Brain microvascular endothelial cell (primary cell): ENCODE data around the gene EPC2.
"Not testable (repeated sequence)": the region's sequence is repeated elsewhere in the genome, so short reads cannot be mapped to it uniquely, and the experiment has no call there.

ENCODE experiments used
- DNase-seq: peaks from one replicate; pipeline ENCODE4 v3.0.0-alpha.2; 2020
- H3K27ac ChIP-seq: fragments of 250-450 bp; sonication (Bioruptor Pico); 2 replicates; pipeline ENCODE4 v1.5.1; 2020; ENCODE audit warnings: mild to moderate bottlenecking, moderate library complexity
- H3K27me3 ChIP-seq: fragments of 250-450 bp; sonication (Bioruptor Pico); replicated peaks from 2 replicates; pipeline ENCODE4 v1.5.1; 2020; ENCODE audit warnings: mild to moderate bottlenecking
- H3K36me3 ChIP-seq: fragments of 250-450 bp; sonication (Bioruptor Pico); replicated peaks from 2 replicates; pipeline ENCODE4 v1.5.1; 2020; ENCODE audit warnings: mild to moderate bottlenecking
- H3K4me3 ChIP-seq: 2 replicates; pipeline ENCODE4 v1.5.1; 2011; ENCODE audit warnings: low read depth, mild to moderate bottlenecking, control low read depth, low read length, moderate library complexity
- in situ Hi-C: cut with HindIII; loops from 2 replicates; pipeline ENCODE4 v1.10.0; 2017; ENCODE audit warnings: low sequenced_read_pairs, low pct_ligation_motif_present
- TF ChIP-seq, protein P1 (sequence below): IDR thresholded peaks from 2 replicates; pipeline ENCODE4 v1.5.1; 2011; ENCODE audit warnings: low read depth, mild to moderate bottlenecking, moderate library complexity, low read length, control low read depth, inconsistent platforms; ENCODE audit errors: missing control alignments

EPC2 gene

DNA sequence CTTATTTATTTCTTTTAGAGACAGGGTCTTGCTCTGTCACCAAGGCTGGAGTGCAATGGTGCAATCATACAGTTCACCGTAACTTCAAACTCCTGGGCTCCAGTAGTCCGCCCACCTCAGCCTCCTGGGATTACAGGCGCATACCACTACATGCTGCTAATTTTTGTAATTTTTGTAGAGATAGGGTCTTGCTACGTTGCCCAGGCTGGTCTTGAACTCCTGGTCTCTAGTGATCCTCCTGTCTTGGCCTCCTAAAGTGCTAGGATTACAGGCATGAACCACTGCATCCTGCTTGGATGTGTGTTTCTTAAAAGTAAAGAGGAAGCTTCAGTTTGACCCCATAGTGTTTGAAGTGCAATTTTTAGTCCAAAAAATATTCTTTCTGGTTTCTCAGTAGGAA is 125.5 kb downstream of the EPC2 start:
- no peaks in the 10 kb centered on the region for H3K27me3 ChIP-seq
- TF ChIP-seq, protein P1, sequence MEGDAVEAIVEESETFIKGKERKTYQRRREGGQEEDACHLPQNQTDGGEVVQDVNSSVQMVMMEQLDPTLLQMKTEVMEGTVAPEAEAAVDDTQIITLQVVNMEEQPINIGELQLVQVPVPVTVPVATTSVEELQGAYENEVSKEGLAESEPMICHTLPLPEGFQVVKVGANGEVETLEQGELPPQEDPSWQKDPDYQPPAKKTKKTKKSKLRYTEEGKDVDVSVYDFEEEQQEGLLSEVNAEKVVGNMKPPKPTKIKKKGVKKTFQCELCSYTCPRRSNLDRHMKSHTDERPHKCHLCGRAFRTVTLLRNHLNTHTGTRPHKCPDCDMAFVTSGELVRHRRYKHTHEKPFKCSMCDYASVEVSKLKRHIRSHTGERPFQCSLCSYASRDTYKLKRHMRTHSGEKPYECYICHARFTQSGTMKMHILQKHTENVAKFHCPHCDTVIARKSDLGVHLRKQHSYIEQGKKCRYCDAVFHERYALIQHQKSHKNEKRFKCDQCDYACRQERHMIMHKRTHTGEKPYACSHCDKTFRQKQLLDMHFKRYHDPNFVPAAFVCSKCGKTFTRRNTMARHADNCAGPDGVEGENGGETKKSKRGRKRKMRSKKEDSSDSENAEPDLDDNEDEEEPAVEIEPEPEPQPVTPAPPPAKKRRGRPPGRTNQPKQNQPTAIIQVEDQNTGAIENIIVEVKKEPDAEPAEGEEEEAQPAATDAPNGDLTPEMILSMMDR: no peak
- no peak overlapping the region for H3K27ac ChIP-seq
- DNase-seq: no peak
- no peak overlapping the region for H3K4me3 ChIP-seq
- H3K36me3 ChIP-seq: peaks cover 18% of the 10 kb centered on the region
- in situ Hi-C loops: no loop called here

GRCh38 chr2:148781544-148781943 is 137.0 kb downstream of the EPC2 start:
- TF ChIP-seq, protein P1: no peak
- Histone ChIP-seq H3K4me3 (no peak overlapping the region), H3K27me3 (no peaks in the 10 kb centered on the region), H3K36me3 (peaks cover 8% of the 10 kb centered on the region), H3K27ac (no peak overlapping the region)
- in situ Hi-C loops: no loop called here
- DNase-seq: no peak

DNA sequence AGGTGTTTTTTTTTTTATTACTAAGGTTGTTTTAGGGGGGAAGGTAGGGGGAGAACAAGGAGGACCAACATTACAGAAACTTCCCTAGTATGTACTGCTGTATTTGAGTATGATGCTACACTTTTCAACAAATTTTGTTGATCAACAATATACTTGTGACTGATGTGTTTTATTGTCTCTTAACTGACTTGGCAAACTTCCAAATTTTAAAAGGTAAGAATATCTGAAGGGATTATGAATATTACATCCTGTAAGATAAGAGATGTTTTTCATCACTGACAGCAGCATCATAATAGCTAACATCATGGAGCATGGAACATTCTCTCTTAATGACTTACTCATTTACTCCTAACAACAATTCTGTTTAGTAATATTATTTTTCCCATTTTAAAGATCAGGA is 144.5 kb downstream of the EPC2 start:
- DNase-seq: no peak
- in situ Hi-C loops: no loop called here
- no peak overlapping the region for H3K4me3 ChIP-seq
- peaks cover 5% of the 10 kb centered on the region for H3K36me3 ChIP-seq
- H3K27ac ChIP-seq: no peak overlapping the region
- TF ChIP-seq, protein P1: no peak
- H3K27me3 ChIP-seq: no peaks in the 10 kb centered on the region

DNA sequence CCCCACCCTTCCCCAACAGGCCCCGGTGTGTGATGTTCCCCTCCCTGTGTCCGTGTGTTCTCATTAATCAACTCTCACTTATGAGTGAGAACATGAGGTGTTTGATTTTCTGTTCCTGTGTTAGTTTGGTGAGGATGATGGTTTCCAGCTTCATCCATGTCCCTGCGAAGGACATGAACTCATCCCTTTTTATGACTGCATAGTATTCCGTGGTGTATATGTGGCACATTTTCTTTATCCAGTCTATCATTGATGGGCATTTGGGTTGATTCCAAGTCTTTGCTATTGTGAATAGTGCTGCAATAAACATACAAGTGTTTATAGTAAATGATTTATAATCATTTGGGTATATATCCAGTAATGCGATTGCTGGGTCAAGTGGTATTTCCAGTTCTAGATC is 145.6 kb downstream of the EPC2 start:
- H3K27me3 ChIP-seq, H3K36me3 ChIP-seq, in situ Hi-C loops, H3K27ac ChIP-seq, DNase-seq, H3K4me3 ChIP-seq: not testable (repeated sequence)

DNA sequence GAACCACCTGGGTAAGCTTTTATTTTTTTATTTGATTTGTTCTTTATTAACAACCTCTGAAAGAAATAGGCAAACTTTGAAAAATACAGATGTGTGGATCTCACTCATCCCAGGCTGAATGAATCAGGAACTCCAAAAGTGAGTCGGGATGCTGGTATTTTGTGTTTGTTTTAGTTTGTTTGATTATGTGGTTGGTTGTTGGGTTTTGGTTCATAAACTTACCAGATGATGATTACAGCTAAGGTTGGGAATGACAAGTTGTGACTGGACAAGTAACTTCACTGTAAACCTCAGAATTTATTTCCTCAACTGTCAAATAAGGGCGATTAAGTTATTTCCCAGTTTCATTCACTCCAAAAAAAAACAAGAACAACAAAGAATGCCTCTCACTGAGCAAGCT is 150.0 kb downstream of the EPC2 start:
- in situ Hi-C loops: no loop called here
- no peak overlapping the region for H3K4me3 ChIP-seq
- H3K27me3 ChIP-seq: no peaks in the 10 kb centered on the region
- TF ChIP-seq, protein P1: no peak
- no peak for DNase-seq
- H3K36me3 ChIP-seq: no peaks in the 10 kb centered on the region
- no peak overlapping the region for H3K27ac ChIP-seq

DNA sequence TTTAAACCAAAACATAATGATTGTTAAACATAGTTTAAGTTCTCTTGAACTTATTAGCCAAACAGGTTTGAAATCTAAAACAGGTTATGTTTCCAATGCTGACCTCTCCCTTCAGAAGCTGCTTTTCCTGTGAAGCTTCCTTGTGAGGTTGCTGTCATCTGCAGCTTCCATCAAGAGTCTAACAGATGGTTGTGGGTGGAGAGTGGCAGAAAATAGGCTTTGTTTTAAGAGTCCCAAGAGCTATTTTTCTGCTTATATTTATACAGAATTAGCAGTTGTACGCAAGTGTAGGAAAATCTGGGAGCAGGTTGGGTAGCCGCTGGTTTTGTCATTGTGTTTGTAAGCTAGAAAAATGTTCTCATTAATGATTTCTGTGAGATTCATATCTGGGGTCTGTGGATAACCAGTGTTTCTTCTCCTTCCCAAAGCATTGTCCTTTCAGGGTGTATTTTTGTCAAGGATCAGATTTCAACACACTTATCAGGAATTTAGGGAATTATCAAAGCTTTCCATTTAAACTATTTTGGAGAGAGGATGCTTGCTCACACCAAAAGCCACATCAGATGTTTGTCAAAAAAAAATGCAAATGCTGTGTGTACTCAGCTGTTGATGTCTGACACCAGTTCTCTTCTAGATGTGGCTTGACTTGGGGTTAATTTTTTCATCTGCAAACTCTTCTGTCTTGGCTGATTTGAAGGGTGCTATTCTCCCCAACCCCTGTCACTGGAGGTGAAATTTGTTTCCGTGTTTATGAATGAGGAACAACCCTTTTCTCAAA is 152.4 kb downstream of the EPC2 start:
- no peak overlapping the region for H3K4me3 ChIP-seq
- H3K36me3 ChIP-seq: no peaks in the 10 kb centered on the region
- H3K27ac ChIP-seq: no peak overlapping the region
- in situ Hi-C loops: no loop called here
- no peak for DNase-seq
- TF ChIP-seq, protein P1: no peak
- no peaks in the 10 kb centered on the region for H3K27me3 ChIP-seq
